Tibial nerve (tissue), 4 donors: ENCODE data around the gene PTPRK.

Experiments used
- EP300 ChIP-seq, 2 donors: sonication (generic); formaldehyde crosslinking; IDR thresholded peaks; one replicate each; pipeline ENCODE4 v1.6.1; 2017; ENCODE audit warnings: antibody characterized with exemption in 2 of 2, mild to moderate bottlenecking in 1 of 2
- TF ChIP-seq, protein P1 (sequence below), 5 experiments: fragments of 200-600 bp in 3 of 5; fragments of 450-650 bp in 2 of 5; sonication (generic) in 3 of 5; IDR thresholded peaks; one replicate each; pipeline ENCODE4 v1.5.1; 2016 to 2019; ENCODE audit warnings: antibody characterized with exemption in 5 of 5, mild to moderate bottlenecking in 3 of 5, moderate library complexity in 2 of 5

DNA sequence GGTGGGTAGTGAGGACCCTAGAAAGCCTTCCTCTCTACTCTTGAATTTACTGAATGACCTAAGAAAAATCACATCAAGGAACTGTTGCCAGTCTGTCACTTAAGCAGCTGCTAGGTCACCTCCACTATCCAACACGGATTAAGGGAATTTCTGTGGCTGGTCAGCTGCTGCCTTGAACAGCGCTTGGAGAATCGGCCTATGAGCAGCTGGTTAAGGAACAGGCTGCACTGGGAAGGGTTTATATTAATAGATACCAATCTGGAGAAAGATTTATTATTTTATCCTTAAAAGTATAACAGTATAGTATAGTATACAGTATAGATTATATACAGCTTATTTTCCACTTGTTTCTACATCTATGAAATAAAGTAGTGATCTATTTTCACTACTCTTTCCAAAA, 6.5 kb downstream of the PTPRK start:
- TF ChIP-seq, protein P1, sequence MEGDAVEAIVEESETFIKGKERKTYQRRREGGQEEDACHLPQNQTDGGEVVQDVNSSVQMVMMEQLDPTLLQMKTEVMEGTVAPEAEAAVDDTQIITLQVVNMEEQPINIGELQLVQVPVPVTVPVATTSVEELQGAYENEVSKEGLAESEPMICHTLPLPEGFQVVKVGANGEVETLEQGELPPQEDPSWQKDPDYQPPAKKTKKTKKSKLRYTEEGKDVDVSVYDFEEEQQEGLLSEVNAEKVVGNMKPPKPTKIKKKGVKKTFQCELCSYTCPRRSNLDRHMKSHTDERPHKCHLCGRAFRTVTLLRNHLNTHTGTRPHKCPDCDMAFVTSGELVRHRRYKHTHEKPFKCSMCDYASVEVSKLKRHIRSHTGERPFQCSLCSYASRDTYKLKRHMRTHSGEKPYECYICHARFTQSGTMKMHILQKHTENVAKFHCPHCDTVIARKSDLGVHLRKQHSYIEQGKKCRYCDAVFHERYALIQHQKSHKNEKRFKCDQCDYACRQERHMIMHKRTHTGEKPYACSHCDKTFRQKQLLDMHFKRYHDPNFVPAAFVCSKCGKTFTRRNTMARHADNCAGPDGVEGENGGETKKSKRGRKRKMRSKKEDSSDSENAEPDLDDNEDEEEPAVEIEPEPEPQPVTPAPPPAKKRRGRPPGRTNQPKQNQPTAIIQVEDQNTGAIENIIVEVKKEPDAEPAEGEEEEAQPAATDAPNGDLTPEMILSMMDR (IDR thresholded peaks at IDR 0.05): no peak
- TF ChIP-seq EP300 (IDR thresholded peaks at IDR 0.05): no peak
